ENCODE data around the gene DCAF5. TPM values are rescaled to one million over a fixed set of nuclear protein-coding genes. Genes with fewer than 3 reads are reported as not detected.

The DCAF5 gene
- total and polyA plus RNA-seq, 2 of the 13 experiments (the other 11 are each of a cell fraction or from before 2014, with no cell fraction given): 13.4 to 31.6 TPM

GRCh38 chr14:69151458-69152180 is 1.3 kb downstream of the DCAF5 start (continued):
- TF ChIP-seq ATAD3A (CRISPR knock-in tag; IDR thresholded peaks at IDR 0.05) (no peak), ZBTB2 (CRISPR knock-in tag; IDR thresholded peaks at IDR 0.05; ENCODE audit: low read depth) (peak; percentile 96), ZNF614 (CRISPR knock-in tag; IDR thresholded peaks at IDR 0.05; ENCODE audit: borderline replicate concordance) (0 out of 2 replicates have a peak, but pooled peaks have one; percentile 24), ZSCAN12 (CRISPR knock-in tag; IDR thresholded peaks at IDR 0.05) (no peak), FOXP4 (CRISPR knock-in tag; IDR thresholded peaks at IDR 0.05) (no peak), LBX2 (CRISPR knock-in tag; IDR thresholded peaks at IDR 0.05; ENCODE audit: borderline replicate concordance) (no peak), ZC3H13 (CRISPR knock-in tag; IDR thresholded peaks at IDR 0.05) (no peak), CENPBD1 (CRISPR knock-in tag; IDR thresholded peaks at IDR 0.05; ENCODE audit: borderline replicate concordance, low read depth) (no peak), MBD4 (IDR thresholded peaks at IDR 0.05; ENCODE audit: borderline replicate concordance, low read length) (no peak)
- TF ChIP-seq, protein P1, sequence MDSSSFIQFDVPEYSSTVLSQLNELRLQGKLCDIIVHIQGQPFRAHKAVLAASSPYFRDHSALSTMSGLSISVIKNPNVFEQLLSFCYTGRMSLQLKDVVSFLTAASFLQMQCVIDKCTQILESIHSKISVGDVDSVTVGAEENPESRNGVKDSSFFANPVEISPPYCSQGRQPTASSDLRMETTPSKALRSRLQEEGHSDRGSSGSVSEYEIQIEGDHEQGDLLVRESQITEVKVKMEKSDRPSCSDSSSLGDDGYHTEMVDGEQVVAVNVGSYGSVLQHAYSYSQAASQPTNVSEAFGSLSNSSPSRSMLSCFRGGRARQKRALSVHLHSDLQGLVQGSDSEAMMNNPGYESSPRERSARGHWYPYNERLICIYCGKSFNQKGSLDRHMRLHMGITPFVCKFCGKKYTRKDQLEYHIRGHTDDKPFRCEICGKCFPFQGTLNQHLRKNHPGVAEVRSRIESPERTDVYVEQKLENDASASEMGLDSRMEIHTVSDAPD (CRISPR knock-in tag; IDR thresholded peaks at IDR 0.05): no peak
- TF ChIP-seq, protein P2, sequence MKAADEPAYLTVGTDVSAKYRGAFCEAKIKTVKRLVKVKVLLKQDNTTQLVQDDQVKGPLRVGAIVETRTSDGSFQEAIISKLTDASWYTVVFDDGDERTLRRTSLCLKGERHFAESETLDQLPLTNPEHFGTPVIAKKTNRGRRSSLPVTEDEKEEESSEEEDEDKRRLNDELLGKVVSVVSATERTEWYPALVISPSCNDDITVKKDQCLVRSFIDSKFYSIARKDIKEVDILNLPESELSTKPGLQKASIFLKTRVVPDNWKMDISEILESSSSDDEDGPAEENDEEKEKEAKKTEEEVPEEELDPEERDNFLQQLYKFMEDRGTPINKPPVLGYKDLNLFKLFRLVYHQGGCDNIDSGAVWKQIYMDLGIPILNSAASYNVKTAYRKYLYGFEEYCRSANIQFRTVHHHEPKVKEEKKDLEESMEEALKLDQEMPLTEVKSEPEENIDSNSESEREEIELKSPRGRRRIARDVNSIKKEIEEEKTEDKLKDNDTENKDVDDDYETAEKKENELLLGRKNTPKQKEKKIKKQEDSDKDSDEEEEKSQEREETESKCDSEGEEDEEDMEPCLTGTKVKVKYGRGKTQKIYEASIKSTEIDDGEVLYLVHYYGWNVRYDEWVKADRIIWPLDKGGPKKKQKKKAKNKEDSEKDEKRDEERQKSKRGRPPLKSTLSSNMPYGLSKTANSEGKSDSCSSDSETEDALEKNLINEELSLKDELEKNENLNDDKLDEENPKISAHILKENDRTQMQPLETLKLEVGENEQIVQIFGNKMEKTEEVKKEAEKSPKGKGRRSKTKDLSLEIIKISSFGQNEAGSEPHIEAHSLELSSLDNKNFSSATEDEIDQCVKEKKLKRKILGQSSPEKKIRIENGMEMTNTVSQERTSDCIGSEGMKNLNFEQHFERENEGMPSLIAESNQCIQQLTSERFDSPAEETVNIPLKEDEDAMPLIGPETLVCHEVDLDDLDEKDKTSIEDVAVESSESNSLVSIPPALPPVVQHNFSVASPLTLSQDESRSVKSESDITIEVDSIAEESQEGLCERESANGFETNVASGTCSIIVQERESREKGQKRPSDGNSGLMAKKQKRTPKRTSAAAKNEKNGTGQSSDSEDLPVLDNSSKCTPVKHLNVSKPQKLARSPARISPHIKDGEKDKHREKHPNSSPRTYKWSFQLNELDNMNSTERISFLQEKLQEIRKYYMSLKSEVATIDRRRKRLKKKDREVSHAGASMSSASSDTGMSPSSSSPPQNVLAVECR (CRISPR knock-in tag; IDR thresholded peaks at IDR 0.05; ENCODE audit: borderline replicate concordance): peak; percentile 87
- TF ChIP-seq, protein P3, sequence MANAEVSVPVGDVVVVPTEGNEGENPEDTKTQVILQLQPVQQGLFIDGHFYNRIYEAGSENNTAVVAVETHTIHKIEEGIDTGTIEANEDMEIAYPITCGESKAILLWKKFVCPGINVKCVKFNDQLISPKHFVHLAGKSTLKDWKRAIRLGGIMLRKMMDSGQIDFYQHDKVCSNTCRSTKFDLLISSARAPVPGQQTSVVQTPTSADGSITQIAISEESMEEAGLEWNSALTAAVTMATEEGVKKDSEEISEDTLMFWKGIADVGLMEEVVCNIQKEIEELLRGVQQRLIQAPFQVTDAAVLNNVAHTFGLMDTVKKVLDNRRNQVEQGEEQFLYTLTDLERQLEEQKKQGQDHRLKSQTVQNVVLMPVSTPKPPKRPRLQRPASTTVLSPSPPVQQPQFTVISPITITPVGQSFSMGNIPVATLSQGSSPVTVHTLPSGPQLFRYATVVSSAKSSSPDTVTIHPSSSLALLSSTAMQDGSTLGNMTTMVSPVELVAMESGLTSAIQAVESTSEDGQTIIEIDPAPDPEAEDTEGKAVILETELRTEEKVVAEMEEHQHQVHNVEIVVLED (CRISPR knock-in tag; IDR thresholded peaks at IDR 0.05; ENCODE audit: borderline replicate concordance): peak; percentile 54; the same call in 1 of the 2 replicates

Data from HepG2 (cell line).